Measurements from ENCODE around the gene SPDYC. TPM values are rescaled to one million over a fixed set of nuclear protein-coding genes. Genes with fewer than 3 reads are reported as not detected.

SPDYC gene
- total and polyA plus RNA-seq, 2 experiments from 2014 or later = 0.24 TPM; not detected in 1

DNA sequence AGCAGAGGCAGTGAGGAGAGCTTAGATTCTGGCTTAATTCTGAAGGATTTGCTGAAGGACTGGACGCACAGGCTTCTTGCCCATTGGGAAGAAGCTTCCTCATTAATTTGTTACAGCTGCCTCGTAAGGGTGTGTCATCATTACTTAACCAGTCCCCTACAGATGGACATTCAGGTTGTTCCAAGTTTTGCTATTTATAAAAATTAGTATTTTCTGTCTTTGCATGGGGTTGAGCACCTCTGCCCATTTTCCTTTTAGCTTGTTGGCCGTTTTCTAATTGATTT, 49.8 kb downstream of the SPDYC start:
- H3K36me3 ChIP-seq = no peaks in the 10 kb centered on the region
- no peak for TF ChIP-seq CTCF (IDR thresholded peaks at IDR 0.05; ENCODE audit: low read depth, low read length)
- no peak for DNase-seq (ENCODE audit: low read depth in 1 of 2, low spot score in 1 of 2)
- no peaks in the 10 kb centered on the region for H3K27me3 ChIP-seq
- H3K4me3 ChIP-seq = no peak overlapping the region
- H3K27ac ChIP-seq = no peak overlapping the region
- no peaks in the 10 kb centered on the region for H3K9me3 ChIP-seq (ENCODE audit: low read depth)
- peaks cover 3% of the 10 kb centered on the region for H3K4me1 ChIP-seq (ENCODE audit: low read depth)

DNA sequence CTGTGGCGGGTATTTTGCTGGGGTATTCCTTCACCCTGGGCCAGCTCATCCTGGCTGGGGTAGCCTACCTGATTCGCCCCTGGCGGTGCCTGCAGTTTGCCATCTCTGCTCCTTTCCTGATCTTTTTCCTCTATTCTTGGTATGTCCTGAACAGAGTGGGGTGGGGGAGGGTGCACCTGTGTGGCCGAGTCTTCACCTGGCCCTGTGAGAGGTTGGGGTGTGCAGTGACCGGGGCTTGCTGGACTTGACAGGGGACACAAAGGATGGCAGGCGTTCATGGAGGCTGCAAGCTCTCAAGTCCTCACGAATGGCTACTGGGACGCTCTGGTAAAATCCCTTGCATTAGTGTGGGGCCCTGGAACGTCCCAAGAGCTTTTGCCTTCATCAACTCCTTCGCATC, 51.0 kb downstream of the SPDYC start:
- no peak overlapping the region for H3K4me3 ChIP-seq
- H3K4me1 ChIP-seq (ENCODE audit: low read depth) = peaks cover 3% of the 10 kb centered on the region
- H3K27me3 ChIP-seq = peaks cover 3% of the 10 kb centered on the region
- H3K36me3 ChIP-seq = no peaks in the 10 kb centered on the region
- no peak overlapping the region for H3K27ac ChIP-seq
- no peak for TF ChIP-seq CTCF (IDR thresholded peaks at IDR 0.05; ENCODE audit: low read depth, low read length)
- H3K9me3 ChIP-seq (ENCODE audit: low read depth) = no peaks in the 10 kb centered on the region
- DNase-seq (ENCODE audit: low read depth in 1 of 2, low spot score in 1 of 2) = no peak

Other genes starting within 250 kb of the SPDYC start
- gene PPP2R5B, start 245.5 kb upstream of the SPDYC start, total RNA-seq = 26.2 and 29.2 TPM in 2 replicates
- 29.2 and 30.7 TPM in 2 replicates for gene PPP2R5B, start 245.5 kb upstream of the SPDYC start, polyA plus RNA-seq
- not detected in 2 replicates for gene GPHA2, start 234.3 kb upstream of the SPDYC start, total RNA-seq
- gene GPHA2, start 234.3 kb upstream of the SPDYC start, polyA plus RNA-seq = 0.60 TPM in 1 of 2 replicates, not detected in the other
- gene MAJIN, start 198.1 kb upstream of the SPDYC start, total RNA-seq = not detected in 2 replicates
- gene MAJIN, start 198.1 kb upstream of the SPDYC start, polyA plus RNA-seq = 0.06 TPM in 1 of 2 replicates, not detected in the other
- 0.21 and 0.25 TPM in 2 replicates for gene BATF2, start 173.3 kb upstream of the SPDYC start, total RNA-seq
- not detected in 2 replicates for gene BATF2, start 173.3 kb upstream of the SPDYC start, polyA plus RNA-seq
- gene ARL2, start 156.1 kb upstream of the SPDYC start, total RNA-seq = 189 and 224 TPM in 2 replicates
- gene ARL2, start 156.1 kb upstream of the SPDYC start, polyA plus RNA-seq = 230 and 246 TPM in 2 replicates
- gene SNX15, start 142.8 kb upstream of the SPDYC start, total RNA-seq = 24.5 and 33.0 TPM in 2 replicates
- 38.4 and 41.3 TPM in 2 replicates for gene SNX15, start 142.8 kb upstream of the SPDYC start, polyA plus RNA-seq
- 22.3 and 24.6 TPM in 2 replicates for gene SAC3D1, start 129.0 kb upstream of the SPDYC start, total RNA-seq
- 23.6 and 32.7 TPM in 2 replicates for gene SAC3D1, start 129.0 kb upstream of the SPDYC start, polyA plus RNA-seq
- 2.3 TPM in 1 of 2 replicates, not detected in the other for gene NAALADL1, start 111.7 kb upstream of the SPDYC start, total RNA-seq
- gene NAALADL1, start 111.7 kb upstream of the SPDYC start, polyA plus RNA-seq = 0.59 and 0.84 TPM in 2 replicates
- 14.6 and 18.1 TPM in 2 replicates for gene CDCA5, start 86.2 kb upstream of the SPDYC start, total RNA-seq
- 14.2 and 21.7 TPM in 2 replicates for gene CDCA5, start 86.2 kb upstream of the SPDYC start, polyA plus RNA-seq
- 56.3 and 68.0 TPM in 2 replicates for gene ZFPL1, start 86.0 kb upstream of the SPDYC start, total RNA-seq
- gene ZFPL1, start 86.0 kb upstream of the SPDYC start, polyA plus RNA-seq = 57.4 and 72.2 TPM in 2 replicates
- 620 and 755 TPM in 2 replicates for gene VPS51, start 74.0 kb upstream of the SPDYC start, total RNA-seq
- 77.9 and 103 TPM in 2 replicates for gene VPS51, start 74.0 kb upstream of the SPDYC start, polyA plus RNA-seq
- 186 and 295 TPM in 2 replicates for gene TM7SF2, start 58.4 kb upstream of the SPDYC start, total RNA-seq
- gene TM7SF2, start 58.4 kb upstream of the SPDYC start, polyA plus RNA-seq = 197 and 277 TPM in 2 replicates
- gene ZNHIT2, start 52.5 kb upstream of the SPDYC start, total RNA-seq = 22.6 and 31.8 TPM in 2 replicates
- gene ZNHIT2, start 52.5 kb upstream of the SPDYC start, polyA plus RNA-seq = 19.5 and 32.8 TPM in 2 replicates
- 882 and 1,183 TPM in 2 replicates for gene FAU, start 48.1 kb upstream of the SPDYC start, total RNA-seq
- gene FAU, start 48.1 kb upstream of the SPDYC start, polyA plus RNA-seq = 398 and 546 TPM in 2 replicates
- gene MRPL49, start 47.9 kb upstream of the SPDYC start, total RNA-seq = 99.3 and 122 TPM in 2 replicates
- gene MRPL49, start 47.9 kb upstream of the SPDYC start, polyA plus RNA-seq = 78.2 and 90.4 TPM in 2 replicates
- 15.9 and 16.8 TPM in 2 replicates for gene SYVN1, start 35.7 kb upstream of the SPDYC start, total RNA-seq
- 13.9 and 16.2 TPM in 2 replicates for gene SYVN1, start 35.7 kb upstream of the SPDYC start, polyA plus RNA-seq
- 131 and 185 TPM in 2 replicates for gene CAPN1, start 11.7 kb downstream of the SPDYC start, total RNA-seq
- gene CAPN1, start 11.7 kb downstream of the SPDYC start, polyA plus RNA-seq = 118 and 156 TPM in 2 replicates
- gene POLA2, start 91.7 kb downstream of the SPDYC start, total RNA-seq = 20.3 and 21.2 TPM in 2 replicates
- gene POLA2, start 91.7 kb downstream of the SPDYC start, polyA plus RNA-seq = 20.3 and 31.7 TPM in 2 replicates
- gene CDC42EP2, start 144.6 kb downstream of the SPDYC start, total RNA-seq = 1.1 and 2.1 TPM in 2 replicates
- 0.26 and 1.5 TPM in 2 replicates for gene CDC42EP2, start 144.6 kb downstream of the SPDYC start, polyA plus RNA-seq
- 57.3 and 86.1 TPM in 2 replicates for gene DPF2, start 163.6 kb downstream of the SPDYC start, total RNA-seq
- 83.9 and 130 TPM in 2 replicates for gene DPF2, start 163.6 kb downstream of the SPDYC start, polyA plus RNA-seq
- gene TIGD3, start 184.5 kb downstream of the SPDYC start, total RNA-seq = 1.7 and 2.9 TPM in 2 replicates
- 0.88 and 1.2 TPM in 2 replicates for gene TIGD3, start 184.5 kb downstream of the SPDYC start, polyA plus RNA-seq
- gene SLC25A45, start 212.4 kb downstream of the SPDYC start, total RNA-seq = 3.0 and 4.8 TPM in 2 replicates
- 4.5 and 10.5 TPM in 2 replicates for gene SLC25A45, start 212.4 kb downstream of the SPDYC start, polyA plus RNA-seq
- gene FRMD8, start 216.4 kb downstream of the SPDYC start, total RNA-seq = 36.3 and 64.6 TPM in 2 replicates
- gene FRMD8, start 216.4 kb downstream of the SPDYC start, polyA plus RNA-seq = 26.8 and 32.6 TPM in 2 replicates